H1 (cell line): ENCODE results near the gene BCHE. TPM values are rescaled to one million over a fixed set of nuclear protein-coding genes. Genes with fewer than 3 reads are reported as not detected.

Experiments
- CTCF ChIA-PET: fragments of 300-600 bp; sonication (Branson Sonifier 250); formaldehyde crosslinking; loops from one replicate; lab custom pipeline; 2021; ENCODE audit not compliant: partially characterized antibody; lab: Charles Lee
- POLR2A ChIA-PET: fragments of 300-600 bp; sonication (Branson Sonifier 250); formaldehyde crosslinking; loops from one replicate; lab custom pipeline; 2021; ENCODE audit warnings: inconsistent platforms; ENCODE audit not compliant: partially characterized antibody; lab: Charles Lee
- DNase-seq, 2 experiments: peaks; one replicate each; pipeline versions ENCODE4 v3.0.0 to v3.0.0-alpha.2; 2010 to 2022; ENCODE audit warnings: low spot score in 2 of 2, low read depth in 1 of 2, mixed read lengths in 1 of 2
- FAIRE-seq: peaks from 2 replicates; lab custom pipeline; 2011; peaks lifted over from hg19 to GRCh38; lab: Jason Lieb, UNC
- H2AFZ ChIP-seq: 2 replicates; pipeline ENCODE4 v1.8.1; 2012; ENCODE audit warnings: low read length, inconsistent platforms
- H2AK5ac ChIP-seq: 2 replicates; pipeline ENCODE4 v1.6.1; 2013; ENCODE audit warnings: low read depth, low read length
- H2BK120ac ChIP-seq: replicated peaks from 2 replicates; pipeline ENCODE3; 2013; ENCODE audit warnings: low read depth, low read length, inconsistent platforms
- H2BK12ac ChIP-seq: 2 replicates; pipeline ENCODE4 v1.6.1; 2013; ENCODE audit warnings: low read depth, low read length
- H2BK15ac ChIP-seq: 2 replicates; pipeline ENCODE4 v1.6.1; 2013; ENCODE audit warnings: low read length
- H2BK20ac ChIP-seq: 2 replicates; pipeline ENCODE4 v1.6.1; 2013; ENCODE audit warnings: low read length
- H2BK5ac ChIP-seq: 2 replicates; pipeline ENCODE4 v1.6.1; 2013; ENCODE audit warnings: low read depth, low read length
- H3K14ac ChIP-seq: 2 replicates; pipeline ENCODE4 v1.6.1; 2013; ENCODE audit warnings: inconsistent platforms; ENCODE audit not compliant: insufficient read length
- H3K18ac ChIP-seq: 2 replicates; pipeline ENCODE4 v1.6.1; 2013; ENCODE audit warnings: low read length; ENCODE audit errors: extremely low read depth
- H3K23ac ChIP-seq: 2 replicates; pipeline ENCODE4 v1.6.1; 2013; ENCODE audit warnings: inconsistent platforms; ENCODE audit not compliant: insufficient read length
- H3K23me2 ChIP-seq: 2 replicates; pipeline ENCODE4 v1.6.1; 2013; ENCODE audit warnings: low read depth, low read length
- H3K27ac ChIP-seq: 2 replicates; pipeline ENCODE4 v1.6.1; 2011; ENCODE audit warnings: low read depth, low read length, inconsistent platforms
- H3K27me3 ChIP-seq, 4 experiments: replicated peaks in 1 of 4; 1 replicate in 1 of 4; 2 replicates in 3 of 4; pipeline versions ENCODE4 v1.6.1 to v1.8.1; 2011 to 2013; ENCODE audit warnings: low read length in 3 of 4, mild to moderate bottlenecking in 3 of 4, inconsistent platforms in 2 of 4, mixed read lengths in 2 of 4, moderate library complexity in 1 of 4; ENCODE audit not compliant: control insufficient read depth in 3 of 4, insufficient read depth in 3 of 4; ENCODE audit errors: extremely low read depth in 1 of 4
- H3K36me3 ChIP-seq, 4 experiments: 2 replicates each; pipeline versions ENCODE4 v1.6.1 to v1.8.1; 2011 to 2013; ENCODE audit warnings: mild to moderate bottlenecking in 4 of 4, low read length in 3 of 4, moderate library complexity in 2 of 4, control low read depth in 1 of 4, inconsistent platforms in 1 of 4; ENCODE audit not compliant: insufficient read depth in 4 of 4, control insufficient read depth in 2 of 4
- H3K4ac ChIP-seq: replicated peaks from 2 replicates; pipeline ENCODE3; 2013; ENCODE audit warnings: low read length, low read depth, mixed read lengths, inconsistent platforms; ENCODE audit not compliant: insufficient read length
- H3K4me1 ChIP-seq, 4 experiments: replicated peaks in 1 of 4; 1 replicate in 1 of 4; 2 replicates in 3 of 4; pipeline versions ENCODE4 v1.6.1 to v1.8.1; 2011 to 2013; ENCODE audit warnings: low read length in 3 of 4, inconsistent platforms in 2 of 4, mixed read lengths in 1 of 4; ENCODE audit not compliant: insufficient read depth in 4 of 4, control insufficient read depth in 3 of 4
- H3K4me2 ChIP-seq, 2 experiments: 2 replicates each; pipeline versions ENCODE4 v1.6.1 to v1.8.1; 2011 to 2013; ENCODE audit warnings: low read depth in 2 of 2, low read length in 2 of 2, control low read depth in 1 of 2, inconsistent platforms in 1 of 2, mild to moderate bottlenecking in 1 of 2; ENCODE audit not compliant: insufficient read depth in 1 of 2
- H3K4me3 ChIP-seq, 4 experiments: fragments of 200-600, 300-600 bp in 1 of 4; sonication (generic), shearing (Covaris generic), sonication (Bioruptor Twin) in 1 of 4; 2 replicates each; pipeline versions ENCODE4 v1.5.1 to v1.8.1; 2011 to 2016; ENCODE audit warnings: low read length in 4 of 4, low read depth in 3 of 4, control low read depth in 2 of 4, inconsistent platforms in 2 of 4, mild to moderate bottlenecking in 2 of 4, mixed read lengths in 1 of 4, moderate library complexity in 1 of 4; ENCODE audit not compliant: insufficient read depth in 2 of 4; ENCODE audit errors: extremely low read depth in 1 of 4
- H3K56ac ChIP-seq: replicated peaks from 2 replicates; pipeline ENCODE3; 2013; ENCODE audit warnings: low read depth, mild to moderate bottlenecking, mixed read lengths, low read length, inconsistent platforms; ENCODE audit not compliant: insufficient read length
- H3K79me1 ChIP-seq: 2 replicates; pipeline ENCODE4 v1.6.1; 2013; ENCODE audit warnings: low read depth, low read length, control low read depth
- H3K79me2 ChIP-seq, 2 experiments: 2 replicates each; pipeline versions ENCODE4 v1.6.1 to v1.8.1; 2012 to 2013; ENCODE audit warnings: low read length in 2 of 2, mild to moderate bottlenecking in 2 of 2, inconsistent platforms in 1 of 2; ENCODE audit not compliant: insufficient read depth in 2 of 2, control insufficient read depth in 1 of 2
- H3K9ac ChIP-seq, 4 experiments: replicated peaks in 1 of 4; 1 replicate in 1 of 4; 2 replicates in 3 of 4; pipeline versions ENCODE4 v1.6.1 to v1.8.1; 2011 to 2013; ENCODE audit warnings: low read depth in 3 of 4, low read length in 3 of 4, control low read depth in 2 of 4, mild to moderate bottlenecking in 2 of 4, moderate library complexity in 2 of 4, inconsistent platforms in 1 of 4; ENCODE audit errors: extremely low read depth in 1 of 4
- H3K9me3 ChIP-seq, 2 experiments: 2 replicates each; pipeline versions ENCODE4 v1.6.1 to v1.8.1; 2012 to 2013; ENCODE audit warnings: mild to moderate bottlenecking in 2 of 2, moderate library complexity in 2 of 2, control low read depth in 1 of 2, inconsistent platforms in 1 of 2, low read depth in 1 of 2, low read length in 1 of 2, mixed read lengths in 1 of 2; ENCODE audit not compliant: insufficient read depth in 2 of 2
- H4K20me1 ChIP-seq, 2 experiments: replicated peaks in 1 of 2; 2 replicates each; pipeline versions ENCODE3 to v1.8.1; 2011 to 2013; ENCODE audit warnings: inconsistent platforms in 2 of 2, low read length in 2 of 2, mild to moderate bottlenecking in 1 of 2; ENCODE audit not compliant: insufficient read depth in 2 of 2, control insufficient read depth in 1 of 2
- H4K5ac ChIP-seq: 2 replicates; pipeline ENCODE4 v1.6.1; 2013; ENCODE audit warnings: low read length, low read depth, mixed read lengths, inconsistent platforms; ENCODE audit not compliant: insufficient read length
- H4K8ac ChIP-seq: 2 replicates; pipeline ENCODE4 v1.8.0; 2013; ENCODE audit warnings: mild to moderate bottlenecking, moderate library complexity, low read length, inconsistent platforms; ENCODE audit not compliant: insufficient read depth; ENCODE audit errors: extremely low read depth
- H4K91ac ChIP-seq: replicated peaks from 2 replicates; pipeline ENCODE3; 2013; ENCODE audit warnings: low read length, mixed read lengths, inconsistent platforms; ENCODE audit not compliant: insufficient read length
- BACH1 ChIP-seq: IDR thresholded peaks from 2 replicates; pipeline ENCODE4 v1.6.1; 2012; ENCODE audit warnings: low read length, improper control_type of control experiment
- CBX8 ChIP-seq: fragments of 300-800, 300-1000 bp; sonication (generic); IDR thresholded peaks from 2 replicates; pipeline ENCODE4 v1.7.1; 2016; ENCODE audit warnings: low read depth, low read length, borderline replicate concordance
- CHD2 ChIP-seq: IDR thresholded peaks from 2 replicates; pipeline ENCODE4 v1.6.1; 2012; ENCODE audit warnings: low read length, improper control_type of control experiment
- FOSL1 ChIP-seq: IDR thresholded peaks from 2 replicates; pipeline ENCODE4 v1.6.1; 2011; ENCODE audit warnings: mild to moderate bottlenecking, low read depth, low read length, moderate library complexity; ENCODE audit not compliant: insufficient read depth
- GABPA ChIP-seq: IDR thresholded peaks from 2 replicates; pipeline ENCODE4 v1.6.1; 2011; ENCODE audit warnings: mild to moderate bottlenecking, low read length, moderate library complexity, borderline replicate concordance; ENCODE audit not compliant: insufficient read depth
- HDAC2 ChIP-seq, 2 experiments: fragments of 300-600 bp in 1 of 2; sonication (generic) in 1 of 2; IDR thresholded peaks; 2 replicates each; pipeline ENCODE4 v1.6.1; 2011 to 2012; ENCODE audit warnings: low read depth in 2 of 2, low read length in 2 of 2, mild to moderate bottlenecking in 2 of 2, moderate library complexity in 2 of 2, borderline replicate concordance in 1 of 2, inconsistent platforms in 1 of 2
- KDM1A ChIP-seq: fragments of 200-600, 300-600 bp; sonication (generic); IDR thresholded peaks from 2 replicates; pipeline ENCODE4 v1.7.1; 2016; ENCODE audit warnings: mild to moderate bottlenecking, low read length, borderline replicate concordance
- POLR2AphosphoS5 ChIP-seq: IDR thresholded peaks from 2 replicates; pipeline ENCODE4 v1.6.1; 2011; ENCODE audit warnings: low read depth, low read length
- SP2 ChIP-seq: IDR thresholded peaks from 2 replicates; pipeline ENCODE4 v1.6.1; 2012; ENCODE audit warnings: mild to moderate bottlenecking, low read length, inconsistent platforms
- SP4 ChIP-seq: IDR thresholded peaks from 2 replicates; pipeline ENCODE4 v1.6.1; 2012; ENCODE audit warnings: low read length, inconsistent platforms
- TAF7 ChIP-seq: optimal IDR thresholded peaks from 2 replicates; pipeline ENCODE3; 2011; ENCODE audit warnings: low read depth, mild to moderate bottlenecking, inconsistent platforms, low read length, moderate library complexity, borderline replicate concordance
- TCF12 ChIP-seq: IDR thresholded peaks from 2 replicates; pipeline ENCODE4 v1.6.1; 2011; ENCODE audit warnings: low read depth, mild to moderate bottlenecking, low read length
- YY1 ChIP-seq: IDR thresholded peaks from 2 replicates; pipeline ENCODE4 v1.6.1; 2011; ENCODE audit warnings: low read depth, mild to moderate bottlenecking, low read length
- ZNF274 ChIP-seq: IDR thresholded peaks from 2 replicates; pipeline ENCODE4 v1.7.0; 2012; ENCODE audit warnings: low read length, borderline replicate concordance; ENCODE audit errors: extremely low read depth
- WGBS, 2 experiments: shearing (Covaris generic) in 1 of 2; methylation state at CpG; one replicate each; pipeline versions ENCODE4 v1.1.6 to v1.1.7; 2013 to 2015; ENCODE audit warnings: low lambda C conversion rate in 2 of 2, mixed read lengths in 2 of 2, inconsistent platforms in 1 of 2, low coverage in 1 of 2, missing lambda C conversion rate in 1 of 2; ENCODE audit not compliant: insufficient replicate concordance in 2 of 2, insufficient coverage in 1 of 2, insufficient read length in 1 of 2; ENCODE audit errors: extremely low coverage in 1 of 2, missing lambda C conversion rate in 1 of 2; 5-methylcytosine and 5-hydroxymethylcytosine counted together
- polyA plus RNA-seq, 7 experiments: library from polyadenylated mRNA; depleted of rRNA in 3 of 7; stranded (reverse) in 5 of 7; unstranded in 2 of 7; fragments of >200 nt in 5 of 7; fragments of 200-250 nt in 2 of 7; gene quantifications; 1 replicate in 5 of 7; 2 replicates in 1 of 7; 4 replicates in 1 of 7; pipeline versions ENCODE4 v1.2.1 to v1.2.3, GENCODE V29; 2011 to 2013; ENCODE audit warnings: missing spikeins in 2 of 7, mixed read lengths in 2 of 7
- total RNA-seq: library from RNA; stranded (reverse); fragmentation: NEBNext Ultra II Directional; extraction: Animal tissue kit (Norgen Biotek cat#: 25700); gene quantifications from 2 replicates; pipeline ENCODE4 v1.2.1, GENCODE V29; 2021

BCHE gene
- total and polyA plus RNA-seq, 2 of the 8 experiments (the other 6 are each of a cell fraction or from before 2014, with no cell fraction given) = 0.56 to 1.9 TPM

DNA sequence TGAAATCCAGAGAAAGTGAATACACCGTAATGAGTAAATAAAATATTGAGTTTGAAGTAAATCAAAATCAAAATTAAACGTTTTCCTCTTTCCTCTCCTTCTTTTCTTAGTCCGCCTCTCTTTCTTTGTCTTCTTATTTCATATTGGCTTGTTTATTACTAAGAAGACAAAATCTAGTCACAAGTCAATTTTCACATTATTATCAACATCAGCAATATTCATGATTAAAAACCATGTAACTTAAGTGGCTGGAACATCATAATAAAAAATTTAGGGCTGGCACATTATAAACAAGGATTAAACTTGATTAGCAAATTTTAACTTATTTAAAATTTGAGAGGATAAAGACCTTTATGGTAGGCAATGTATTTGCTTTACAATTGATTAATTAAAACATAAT lies 61.4 kb downstream of the BCHE start:
- Histone ChIP-seq H3K23ac (no peak overlapping the region), H4K8ac (no peak overlapping the region), H3K4me1 (no peaks in the 10 kb centered on the region), H3K4me3 (no peak overlapping the region), H3K56ac (no peak overlapping the region), H2BK15ac (no peak overlapping the region), H3K27me3 (peaks cover 0 to 1% (median 0%) of the 10 kb centered on the region in 4 experiments; a peak in 1 of 7 replicates), H4K91ac (no peak overlapping the region), H4K20me1 (no peaks in the 10 kb centered on the region), H2BK20ac (no peak overlapping the region), H3K23me2 (no peaks in the 10 kb centered on the region), H2AFZ (no peak overlapping the region), H2AK5ac (no peak overlapping the region), H3K36me3 (no peaks in the 10 kb centered on the region), H2BK12ac (no peak overlapping the region), H3K9ac (no peak overlapping the region), H3K79me1 (no peaks in the 10 kb centered on the region), H3K18ac (no peak overlapping the region), H4K5ac (no peak overlapping the region), H3K14ac (no peak overlapping the region), H3K79me2 (no peaks in the 10 kb centered on the region), H2BK120ac (no peak overlapping the region), H3K4ac (no peak overlapping the region), H3K27ac (no peak overlapping the region), H3K9me3 (no peaks in the 10 kb centered on the region), H2BK5ac (no peak overlapping the region), H3K4me2 (no peak overlapping the region)
- DNase-seq = no peak
- TF ChIP-seq CHD2 = no peak
- no peak for TF ChIP-seq YY1
- no peak for TF ChIP-seq POLR2AphosphoS5
- TF ChIP-seq SP2 = no peak
- TF ChIP-seq BACH1 = no peak
- no peak for TF ChIP-seq KDM1A
- TF ChIP-seq TAF7 = no peak
- TF ChIP-seq TCF12 = no peak
- TF ChIP-seq HDAC2 (IDR thresholded peaks at IDR 0.05; ENCODE audit: borderline replicate concordance in 1 of 2, low read depth in 2 of 2, low read length in 2 of 2) = no peak
- no peak for TF ChIP-seq SP4
- no peak for TF ChIP-seq GABPA
- no peak for TF ChIP-seq ZNF274
- TF ChIP-seq FOSL1 = no peak
- no peak for TF ChIP-seq CBX8
- no peak for FAIRE-seq
- 80% methylated on average over 3 of the region's 3 CpGs; no CpG with 5 or more reads in 1 of the 2 experiments for WGBS, 2 experiments
- ChIA-PET CTCF (no interaction called here), POLR2A (no interaction called here)
